BLaER1 treated with 17β-estradiol and CSF1 and Interleukin-3, amounts not matched to agents 10 nM and 100 nM (cell line): ENCODE data around the gene ZSCAN32.

Experiments
- H3K27ac ChIP-seq, 11 experiments: shearing (Covaris generic); formaldehyde crosslinking; 2 replicates each; pipeline ENCODE4 v1.8.1; 2022
- H3K27me3 ChIP-seq, 11 experiments: shearing (Covaris generic); formaldehyde crosslinking; 2 replicates each; pipeline ENCODE4 v1.8.1; 2022
- H3K36me3 ChIP-seq, 11 experiments: shearing (Covaris generic); formaldehyde crosslinking; 2 replicates each; pipeline ENCODE4 v1.8.1; 2022
- H3K4me1 ChIP-seq, 10 experiments: shearing (Covaris generic); formaldehyde crosslinking; 2 replicates each; pipeline ENCODE4 v1.8.1; 2022
- H3K4me2 ChIP-seq, 11 experiments: shearing (Covaris generic); formaldehyde crosslinking; 2 replicates each; pipeline ENCODE4 v1.8.1; 2022
- H3K4me3 ChIP-seq, 10 experiments: shearing (Covaris generic); formaldehyde crosslinking; 2 replicates each; pipeline ENCODE4 v1.8.1; 2022
- H3K9ac ChIP-seq, 11 experiments: shearing (Covaris generic); formaldehyde crosslinking; 2 replicates each; pipeline ENCODE4 v1.8.1; 2022
- H3K9me3 ChIP-seq, 11 experiments: shearing (Covaris generic); formaldehyde crosslinking; replicated peaks in 1 of 11; 2 replicates each; pipeline ENCODE4 v1.8.1; 2022
- H4K20me1 ChIP-seq, 11 experiments: shearing (Covaris generic); formaldehyde crosslinking; 2 replicates each; pipeline ENCODE4 v1.8.1; 2022
- Cebpa-rat ChIP-seq, 11 experiments: shearing (Covaris generic); IDR thresholded peaks; 2 replicates each; pipeline ENCODE4 v1.8.1; 2022

The ZSCAN32 gene

GRCh38 chr16:3400779-3401688 lies at the start of gene ZSCAN32, which contains the start of gene ZNF174:
Gene ZSCAN32 (minus strand): TSS chr16:3401004. CDS start chr16:3397557, 3,447 bp downstream.
Gene ZNF174 (plus strand): TSS chr16:3401215. CDS start chr16:3402005, 790 bp downstream.
- Histone ChIP-seq H3K4me1 (peaks cover 11 to 29% (median 15%) of the 10 kb centered on the region in 10 experiments; a peak in 19 of 20 replicates), H3K9me3 (peaks cover 71 to 81% (median 77%) of the 10 kb centered on the region in 11 experiments), H3K4me3 (peak within 1 kb of the TSS; percentile 78 to 97 (median 90)), H3K36me3 (peaks cover 66 to 75% (median 69%) of the 10 kb centered on the region in 11 experiments), H3K4me2 (peak within 1 kb of the TSS; percentile 87 to 94 (median 92)), H3K9ac (peak within 1 kb of the TSS; percentile 84 to 98 (median 94)), H3K27ac (peak within 1 kb of the TSS; percentile 80 to 93 (median 89)), H3K27me3 (no peaks in the 10 kb centered on the region), H4K20me1 (no peaks in the 10 kb centered on the region)
- no peak for TF ChIP-seq Cebpa-rat (IDR thresholded peaks at IDR 0.05)

GRCh38 chr16:3444032-3444388 lies 43.2 kb upstream of the ZSCAN32 start:
- Histone ChIP-seq H3K36me3 (peaks cover 47 to 63% (median 57%) of the 10 kb centered on the region in 11 experiments), H3K27ac (peak overlapping the region; percentile 67 to 85 (median 80)), H3K4me2 (peak overlapping the region; percentile 56 to 85 (median 75)), H3K27me3 (no peaks in the 10 kb centered on the region), H3K4me1 (peaks cover 0 to 10% (median 6%) of the 10 kb centered on the region in 10 experiments; a peak in 10 of 20 replicates), H3K9me3 (peaks cover 71 to 96% (median 78%) of the 10 kb centered on the region in 11 experiments), H3K9ac (peak overlapping the region; percentile 73 to 85 (median 80)), H3K4me3 (peak overlapping the region; percentile 58 to 77 (median 70)), H4K20me1 (no peaks in the 10 kb centered on the region)
- no peak for TF ChIP-seq Cebpa-rat (IDR thresholded peaks at IDR 0.05)

GRCh38 chr16:3443108-3444031 lies 42.6 kb upstream of the ZSCAN32 start, which contains the start of the genes NAA60 and ZNF597:
Gene NAA60 (plus strand): TSS chr16:3443680. CDS start chr16:3476228, 32,548 bp downstream.
Gene ZNF597 (minus strand): TSS chr16:3443504. CDS start chr16:3443153, 351 bp downstream.
- Histone ChIP-seq H4K20me1 (no peaks in the 10 kb centered on the region), H3K4me2 (peak within 1 kb of the TSS; percentile 60 to 85 (median 79)), H3K4me1 (peaks cover 0 to 10% (median 6%) of the 10 kb centered on the region in 10 experiments; a peak in 10 of 20 replicates), H3K27me3 (no peaks in the 10 kb centered on the region), H3K36me3 (peaks cover 47 to 63% (median 55%) of the 10 kb centered on the region in 11 experiments), H3K9me3 (peaks cover 71 to 96% (median 78%) of the 10 kb centered on the region in 11 experiments), H3K9ac (peak within 1 kb of the TSS; percentile 73 to 85 (median 80)), H3K4me3 (peak within 1 kb of the TSS; percentile 58 to 77 (median 70)), H3K27ac (peak within 1 kb of the TSS; percentile 67 to 85 (median 80))
- TF ChIP-seq Cebpa-rat (IDR thresholded peaks at IDR 0.05), result no peak

GRCh38 chr16:3439637-3440036 lies 38.8 kb upstream of the ZSCAN32 start:
- Histone ChIP-seq H3K9ac (no peak overlapping the region), H4K20me1 (no peaks in the 10 kb centered on the region), H3K4me1 (peaks cover 0 to 8% (median 5%) of the 10 kb centered on the region in 10 experiments; a peak in 10 of 20 replicates), H3K36me3 (peaks cover 46 to 69% (median 57%) of the 10 kb centered on the region in 11 experiments), H3K9me3 (peaks cover 58 to 83% (median 67%) of the 10 kb centered on the region in 11 experiments), H3K27ac (no peak overlapping the region), H3K4me3 (peak overlapping the region in 1 of 10 experiments; percentile 32; a peak in 1 of 20 replicates), H3K4me2 (no peak overlapping the region), H3K27me3 (no peaks in the 10 kb centered on the region)
- TF ChIP-seq Cebpa-rat (IDR thresholded peaks at IDR 0.05), result no peak

GRCh38 chr16:3434373-3434772 lies 33.6 kb upstream of the ZSCAN32 start:
- no peaks in the 10 kb centered on the region for H3K27me3 ChIP-seq
- H3K9ac ChIP-seq, result no peak overlapping the region

GRCh38 chr16:3431779-3432219 lies 31.0 kb upstream of the ZSCAN32 start:
- Histone ChIP-seq H3K4me2 (peak overlapping the region; percentile 25 to 64 (median 49); a peak in 20 of 22 replicates), H3K4me3 (peak overlapping the region in 9 of 10 experiments; percentile 11 to 46 (median 35); a peak in 13 of 20 replicates), H3K4me1 (peaks cover 4 to 16% (median 9%) of the 10 kb centered on the region in 10 experiments; a peak in 11 of 20 replicates)

More at GRCh38 chr16:3434373-3434772, 33.6 kb upstream of the ZSCAN32 start:
- Histone ChIP-seq H4K20me1 (no peaks in the 10 kb centered on the region), H3K9me3 (peaks cover 38 to 79% (median 55%) of the 10 kb centered on the region in 11 experiments), H3K4me3 (no peak overlapping the region), H3K27ac (no peak overlapping the region), H3K4me1 (peaks cover 4 to 16% (median 9%) of the 10 kb centered on the region in 10 experiments; a peak in 11 of 20 replicates), H3K36me3 (peaks cover 37 to 83% (median 49%) of the 10 kb centered on the region in 11 experiments), H3K4me2 (no peak overlapping the region)
- TF ChIP-seq Cebpa-rat (IDR thresholded peaks at IDR 0.05), result no peak

GRCh38 chr16:3413730-3414379 lies 13.1 kb upstream of the ZSCAN32 start:
- Histone ChIP-seq H4K20me1 (no peaks in the 10 kb centered on the region), H3K27me3 (no peaks in the 10 kb centered on the region), H3K4me2 (0 out of 22 replicates have a peak overlapping the region, but pooled peaks of 1 of the 11 experiments have one; percentile 21), H3K9me3 (peaks cover 97 to 99% (median 98%) of the 10 kb centered on the region in 11 experiments), H3K4me3 (peak overlapping the region in 3 of 10 experiments; percentile 25 to 29 (median 28); a peak in 1 of 20 replicates), H3K9ac (no peak overlapping the region), H3K27ac (no peak overlapping the region), H3K36me3 (peaks cover 28 to 53% (median 46%) of the 10 kb centered on the region in 11 experiments), H3K4me1 (peaks cover 0 to 6% (median 0%) of the 10 kb centered on the region in 10 experiments; a peak in 2 of 20 replicates)
- no peak for TF ChIP-seq Cebpa-rat (IDR thresholded peaks at IDR 0.05)

More at GRCh38 chr16:3431779-3432219, 31.0 kb upstream of the ZSCAN32 start:
- no peaks in the 10 kb centered on the region for H3K27me3 ChIP-seq
- H3K36me3 ChIP-seq, result peaks cover 18 to 60% (median 30%) of the 10 kb centered on the region in 11 experiments; a peak in 21 of 22 replicates
- no peaks in the 10 kb centered on the region for H4K20me1 ChIP-seq
- peak overlapping the region; percentile 23 to 69 (median 66); a peak in 19 of 22 replicates for H3K27ac ChIP-seq
- peak overlapping the region in 4 of 11 experiments; percentile 11 to 44 (median 33); a peak in 5 of 22 replicates for H3K9ac ChIP-seq
- no peak for TF ChIP-seq Cebpa-rat (IDR thresholded peaks at IDR 0.05)
- H3K9me3 ChIP-seq, result peaks cover 29 to 80% (median 51%) of the 10 kb centered on the region in 11 experiments
